Jurkat, Clone E6-1 (cell line): ENCODE measurements around the gene ZNF385B.

Source experiments
- DNase-seq: peaks from one replicate; pipeline ENCODE4 v3.0.0-alpha.2; 2011; ENCODE audit warnings: low read depth, low spot score
- H3K4me3 ChIP-seq: 2 replicates; pipeline ENCODE4 v1.5.1; 2011; ENCODE audit warnings: mild to moderate bottlenecking, low read length, control low read depth, moderate library complexity

Gene ZNF385B

GRCh38 chr2:179393481-179393880 is 467.9 kb downstream of the ZNF385B start:
- no peak overlapping the region for H3K4me3 ChIP-seq
- DNase-seq = no peak
